OCI-M2 (cell line): Measurements from ENCODE around the gene THADA.
"Not testable (repeated sequence)": the region's sequence is repeated elsewhere in the genome, so short reads cannot be mapped to it uniquely, and the experiment has no call there.

Experiments used
- DNase-seq: peaks from one replicate; lab custom pipeline; 2025; ENCODE audit not compliant: unreplicated experiment; lab: John Stamatoyannopoulos, UW

Gene THADA

DNA sequence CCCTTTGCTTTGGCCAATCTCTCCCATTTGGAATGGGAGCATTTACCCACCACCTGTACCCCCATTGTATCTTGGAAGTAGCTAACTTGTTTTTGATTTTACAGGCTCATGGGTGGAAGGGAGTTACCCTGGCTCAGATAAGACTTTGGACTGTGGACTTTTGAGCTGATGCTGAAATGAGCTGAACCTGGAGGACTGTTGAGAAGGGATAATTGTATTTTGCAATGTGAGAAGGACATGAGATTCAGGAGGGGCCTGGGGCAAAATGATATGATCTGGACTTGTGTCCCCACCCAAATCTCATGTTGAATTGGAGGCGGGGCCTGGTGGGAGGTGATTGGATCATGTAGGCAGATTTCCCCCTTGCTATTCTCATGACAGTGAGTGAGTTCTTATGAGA, 310.9 kb downstream of the THADA start:
- DNase-seq: no peak

GRCh38 chr2:43284347-43284746, 311.5 kb downstream of the THADA start:
- not testable (repeated sequence) for DNase-seq

DNA sequence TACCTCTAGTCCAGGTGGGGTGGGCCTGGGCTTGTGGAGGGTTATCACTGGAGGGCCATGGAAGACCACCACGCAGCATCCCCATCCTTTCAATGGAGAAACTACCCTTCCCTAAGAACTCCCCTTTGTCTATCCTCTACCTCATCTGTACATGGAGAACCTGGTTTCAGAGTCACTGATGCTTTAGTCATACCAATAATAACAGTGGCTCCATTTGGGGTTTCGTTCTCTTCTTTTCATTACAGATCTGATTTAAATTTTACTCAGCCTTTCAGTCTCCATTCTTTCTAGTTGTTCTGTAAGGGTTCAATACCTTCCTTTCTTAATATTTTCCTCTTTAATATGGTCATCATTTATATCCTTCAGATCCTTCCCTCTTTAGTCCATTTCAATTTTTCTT, 314.8 kb downstream of the THADA start:
- DNase-seq: no peak

DNA sequence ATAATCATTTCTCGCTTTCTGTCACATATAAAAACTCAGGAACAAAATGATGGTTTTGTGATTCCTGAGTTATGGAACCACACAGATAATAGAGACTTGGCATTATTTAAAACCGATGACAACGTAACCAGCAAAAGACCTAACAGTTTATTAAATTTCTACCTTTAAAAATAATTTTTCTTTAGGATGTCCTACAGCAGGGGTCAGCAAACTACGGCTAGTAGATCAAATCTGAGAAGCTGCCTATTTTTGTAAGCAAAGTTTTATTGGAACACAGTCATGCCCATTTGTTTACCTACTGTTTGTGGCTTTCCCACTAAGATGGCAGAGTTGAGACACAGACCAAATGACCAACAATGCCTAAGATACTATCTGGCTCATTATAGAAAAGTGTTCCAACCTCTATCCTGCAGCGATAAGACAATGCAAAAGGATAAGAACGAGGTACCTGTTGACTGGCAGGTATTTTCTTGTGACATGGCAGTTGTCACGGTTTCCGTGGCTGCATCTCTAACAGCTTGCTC, 316.5 kb downstream of the THADA start:
- no peak for DNase-seq

GRCh38 chr2:43278564-43279220, 317.1 kb downstream of the THADA start:
- DNase-seq: no peak

- no peak for DNase-seq
These were observed 318.9 kb downstream of the THADA start for GRCh38 chr2:43276962-43277391.

DNA sequence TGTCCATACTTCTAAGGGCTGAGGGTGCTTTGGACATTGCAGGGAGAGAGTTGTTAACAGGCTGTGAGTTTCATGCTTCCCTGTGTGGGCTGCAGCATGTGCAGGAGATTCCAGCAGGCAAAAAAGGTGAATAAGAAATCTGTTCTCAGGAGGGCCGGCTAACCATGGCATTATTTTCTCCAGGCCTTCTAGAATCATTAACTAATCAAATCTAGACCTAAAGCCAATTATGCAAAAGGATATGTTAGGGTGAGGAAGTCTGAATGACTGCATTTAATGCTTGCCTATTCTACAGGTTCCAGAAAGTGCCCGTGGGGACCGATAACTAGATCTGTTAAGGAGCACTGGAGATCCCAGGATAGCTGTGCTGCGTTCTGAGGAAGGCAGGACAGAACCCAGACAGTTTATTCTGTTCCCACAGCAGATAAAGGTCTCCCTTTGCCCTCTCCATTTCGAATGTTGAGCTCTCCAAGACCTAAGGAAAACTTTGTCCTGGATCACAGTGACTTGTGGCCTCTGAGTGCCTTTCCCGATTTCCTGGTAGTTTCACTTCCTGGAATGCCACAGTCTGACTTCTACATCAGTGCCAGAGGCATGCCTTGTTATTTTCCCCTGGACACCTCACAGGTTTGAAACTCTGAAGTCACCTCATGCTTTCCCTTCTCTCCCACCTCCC, 319.4 kb downstream of the THADA start:
- no peak for DNase-seq

GRCh38 chr2:43274721-43275120, 321.1 kb downstream of the THADA start:
- no peak for DNase-seq

DNA sequence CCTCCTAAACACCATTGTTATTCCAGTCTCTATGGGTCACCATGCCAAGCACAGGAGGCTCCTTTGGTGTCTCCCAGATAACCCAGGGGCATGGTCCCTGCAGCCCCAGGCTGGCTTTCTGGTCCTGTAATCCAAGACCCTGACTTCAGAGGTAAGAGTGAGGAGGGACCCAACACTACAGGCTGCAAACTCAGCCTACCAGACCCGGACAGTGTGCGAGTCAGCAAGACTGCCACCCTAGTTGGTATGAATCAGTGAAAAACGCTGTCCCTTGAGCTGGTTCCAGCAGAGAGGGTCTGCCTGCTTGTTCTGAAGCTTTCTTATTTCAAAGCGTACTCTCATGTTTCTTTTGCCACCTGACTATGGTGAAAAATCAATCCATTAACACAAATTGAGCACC, 321.8 kb downstream of the THADA start:
- no peak for DNase-seq

DNA sequence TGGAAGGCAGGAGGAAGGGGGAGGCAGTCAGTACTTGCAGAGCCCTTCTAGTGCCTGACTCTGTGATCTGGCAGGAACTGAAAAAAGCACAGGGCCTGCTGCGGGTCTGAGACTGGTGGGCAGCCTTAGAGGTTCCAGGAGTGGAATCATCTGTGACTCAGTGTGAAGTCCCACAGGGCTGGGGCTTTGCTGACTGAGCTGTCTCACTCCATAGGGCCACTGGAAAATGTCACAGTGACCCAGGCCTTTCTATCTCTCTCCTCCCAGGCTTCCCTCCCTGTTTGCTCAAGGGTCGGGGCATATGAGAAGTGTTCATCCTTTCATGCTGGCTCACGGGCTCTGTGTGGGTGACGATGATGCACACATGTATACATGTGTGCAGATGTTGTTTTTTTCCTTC, 322.3 kb downstream of the THADA start:
- DNase-seq: no peak

- DNase-seq: no peak
These were observed 324.8 kb downstream of the THADA start for GRCh38 chr2:43270930-43271615.

GRCh38 chr2:43270461-43270860, 325.4 kb downstream of the THADA start:
- DNase-seq: no peak

DNA sequence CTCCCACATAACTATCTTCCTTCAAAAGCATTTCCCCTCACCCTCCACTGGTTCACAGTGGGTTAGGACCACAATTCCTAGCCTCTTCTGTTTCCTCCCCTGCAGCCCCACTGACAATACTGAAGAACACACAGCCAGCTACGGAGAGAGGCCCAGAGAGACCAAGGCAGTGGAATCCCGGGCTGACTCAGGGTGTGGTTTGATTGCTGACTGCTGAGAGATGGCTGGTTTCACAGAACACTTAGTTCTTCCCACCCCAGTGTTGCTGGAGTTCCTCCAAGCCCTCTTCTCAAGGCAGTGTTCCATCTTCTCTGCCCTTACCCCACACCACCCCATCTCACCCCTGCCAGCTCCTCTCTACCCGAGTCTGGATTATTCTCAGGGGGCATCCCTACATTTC, 326.1 kb downstream of the THADA start:
- DNase-seq: no peak

DNA sequence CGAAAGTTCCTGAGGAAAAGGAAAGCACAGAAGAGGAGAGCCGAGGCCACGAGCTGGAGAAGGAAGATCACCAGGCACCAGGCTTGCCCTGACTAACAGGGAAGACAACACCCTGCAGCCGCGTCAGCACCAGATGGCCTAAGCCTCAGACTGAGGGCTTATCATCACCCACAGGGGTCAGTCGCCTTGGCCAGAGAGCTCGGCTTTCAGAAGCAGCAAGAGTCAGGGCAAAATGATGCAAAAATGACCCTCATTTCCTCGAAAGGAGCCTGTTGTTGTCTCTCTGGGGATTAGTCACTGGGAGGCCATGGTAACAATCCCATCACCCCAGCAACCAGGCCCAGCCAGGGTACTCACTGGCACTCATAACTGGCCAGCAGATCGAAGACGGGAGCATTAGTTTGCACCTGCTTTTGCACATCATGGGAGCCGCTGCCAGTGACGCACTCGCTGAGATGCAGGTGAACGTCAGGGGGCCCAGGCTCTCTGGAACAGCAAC, 326.7 kb downstream of the THADA start:
- no peak for DNase-seq

- DNase-seq: no peak
These were observed 327.5 kb downstream of the THADA start for GRCh38 chr2:43268066-43268953.

DNA sequence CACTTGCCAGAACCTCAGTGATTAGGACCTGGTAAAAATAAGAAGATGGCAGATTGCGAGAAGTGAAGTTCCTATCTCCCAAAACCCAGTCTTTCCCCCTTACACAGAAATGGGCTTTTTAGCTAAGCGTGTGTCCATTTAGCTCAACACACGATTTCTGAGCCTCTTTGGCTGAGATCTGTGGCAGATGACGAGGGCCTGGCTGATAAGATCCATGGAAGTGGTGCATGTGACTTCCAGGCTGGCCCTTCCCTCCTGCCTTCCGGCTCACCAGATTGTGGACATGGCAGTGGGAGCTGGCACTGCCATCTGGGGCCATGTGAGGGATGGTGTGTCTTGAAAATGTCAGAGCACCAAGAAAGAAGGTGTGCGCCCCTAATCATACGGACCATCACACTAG, 328.5 kb downstream of the THADA start:
- DNase-seq: no peak

DNA sequence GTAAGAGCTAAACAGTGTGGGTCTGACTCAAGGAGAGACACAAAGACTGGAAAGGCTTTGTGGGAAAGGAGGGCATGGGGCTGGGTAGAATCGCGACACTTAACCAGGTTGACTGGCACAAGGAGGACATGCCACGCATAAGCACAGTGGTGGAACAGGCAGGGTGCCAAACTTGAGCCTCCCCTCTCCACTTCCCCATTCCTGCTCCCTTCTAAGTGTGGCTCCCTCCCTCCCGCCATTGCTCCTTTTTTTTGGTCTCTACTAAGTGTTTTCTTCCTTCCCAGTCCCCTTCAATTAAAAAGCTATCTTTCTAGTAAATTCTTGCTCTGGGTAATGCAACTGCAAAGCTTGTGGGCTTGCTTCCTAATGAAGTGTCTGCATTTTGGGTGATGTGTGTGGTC, 329.1 kb downstream of the THADA start:
- DNase-seq: no peak

DNA sequence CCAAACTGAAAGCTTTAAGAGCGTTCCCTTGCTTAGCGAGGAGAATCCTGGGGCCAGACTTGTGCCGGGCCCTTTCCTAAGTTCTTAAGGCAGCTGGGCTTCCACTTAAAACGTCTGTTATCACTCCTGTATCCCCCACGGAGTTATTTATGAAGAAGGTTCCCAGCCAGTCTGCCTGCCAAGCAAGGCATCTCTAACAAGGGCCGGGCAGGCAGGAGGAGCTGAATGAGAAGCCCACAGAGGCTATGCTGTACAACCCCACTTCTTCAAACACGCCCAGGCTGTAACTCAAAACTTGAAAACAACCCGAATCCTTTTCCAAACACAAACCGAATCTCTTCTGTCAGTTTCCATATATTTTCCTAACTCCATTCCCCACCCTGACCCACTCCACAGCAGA, 330.4 kb downstream of the THADA start:
- DNase-seq: no peak

GRCh38 chr2:43265001-43265400, 330.8 kb downstream of the THADA start:
- no peak for DNase-seq

DNA sequence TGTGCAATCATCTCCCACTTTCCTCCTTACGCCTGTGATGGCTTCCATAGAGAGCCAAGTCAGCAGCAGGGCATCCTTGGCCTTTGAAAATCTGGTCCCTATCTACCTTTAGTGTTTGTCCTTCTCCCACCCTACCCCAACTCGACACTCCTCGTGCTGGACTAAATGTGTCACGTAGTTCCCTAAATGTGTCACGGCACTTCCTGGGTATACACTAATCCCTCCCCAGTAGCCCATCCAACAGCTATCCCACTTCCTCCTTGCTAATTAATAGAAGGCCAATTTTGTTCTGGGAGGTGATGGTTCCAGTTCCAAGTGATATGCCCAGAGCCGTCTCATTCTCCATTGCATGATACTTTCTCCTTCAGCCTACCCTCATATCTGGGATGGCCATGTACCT, 332.9 kb downstream of the THADA start:
- no peak for DNase-seq

DNA sequence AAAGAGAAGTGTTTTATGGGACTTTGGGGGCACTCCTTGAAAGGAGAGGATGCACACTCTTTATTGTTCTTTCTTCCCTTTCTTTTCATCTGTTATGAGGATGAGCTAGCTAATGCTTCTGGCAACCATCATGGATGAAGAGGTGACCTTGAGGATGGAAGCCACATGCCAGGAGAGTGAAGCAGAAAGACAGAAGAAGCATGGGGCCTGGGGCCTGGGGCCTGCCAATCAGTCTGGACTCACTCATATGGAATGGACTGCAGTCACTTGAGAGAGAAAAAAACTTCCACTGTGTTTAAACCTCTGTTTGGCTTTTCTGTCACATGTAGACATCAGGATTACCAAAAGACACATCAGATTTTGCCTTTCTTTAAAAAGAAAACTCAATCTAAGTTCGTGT, 333.6 kb downstream of the THADA start:
- no peak for DNase-seq
